Peyer's patch (tissue), 4 donors: ENCODE results near the gene ACTMAP. TPM values are rescaled to one million over a fixed set of nuclear protein-coding genes. Genes with fewer than 3 reads are reported as not detected.

Experiments
- DNase-seq, 3 donors: peaks; one replicate each; pipeline ENCODE4 v3.0.0-alpha.2; 2017 to 2019
- H3K27ac ChIP-seq, 4 donors: fragments of 200-600 bp; sonication (generic); one replicate each; pipeline ENCODE4 v1.5.1; 2016 to 2019
- H3K27me3 ChIP-seq, 2 donors: fragments of 200-600 bp; sonication (generic); one replicate each; pipeline ENCODE4 v1.5.1; 2019
- H3K36me3 ChIP-seq, 3 donors: fragments of 200-600 bp; sonication (generic); one replicate each; pipeline ENCODE4 v1.5.1; 2016 to 2019
- H3K4me1 ChIP-seq, 4 donors: fragments of 200-600 bp; sonication (generic); one replicate each; pipeline ENCODE4 v1.5.1; 2016 to 2019
- H3K4me3 ChIP-seq, 4 donors: fragments of 200-600 bp; sonication (generic); 1 replicate in 3 of 4; 2 replicates in 1 of 4; pipeline ENCODE4 v1.5.1; 2016 to 2019; ENCODE audit warnings: mild to moderate bottlenecking in 1 of 4
- H3K9me3 ChIP-seq, 4 donors: fragments of 200-600 bp; sonication (generic); one replicate each; pipeline ENCODE4 v1.5.1; 2016 to 2019; ENCODE audit warnings: mild to moderate bottlenecking in 1 of 4
- POLR2A ChIP-seq, 2 donors: fragments of 450-650 bp; IDR thresholded peaks; one replicate each; pipeline ENCODE4 v1.5.1; 2017; ENCODE audit warnings: antibody characterized with exemption in 2 of 2, mild to moderate bottlenecking in 2 of 2, moderate library complexity in 2 of 2
- total RNA-seq, 4 donors: library from RNA; depleted of rRNA; stranded (reverse); fragments of >200 nt; gene quantifications; one replicate each; pipeline ENCODE4 v1.1.0, GENCODE V29; 2016
- TF ChIP-seq, protein P1 (sequence below), 6 experiments: fragments of 450-650 bp in 4 of 6; fragments of 200-600 bp in 2 of 6; sonication (generic) in 1 of 6; IDR thresholded peaks; one replicate each; pipeline ENCODE4 v1.5.1; 2017 to 2019; ENCODE audit warnings: antibody characterized with exemption in 6 of 6, mild to moderate bottlenecking in 3 of 6, moderate library complexity in 1 of 6

The ACTMAP gene
- total RNA-seq, 4 donors from 2014 or later: 7.4 to 33.0 (median 21.6) TPM

- Histone ChIP-seq H3K4me3 (no peak overlapping the region), H3K36me3 (peaks cover 0 to 17% (median 0%) of the 10 kb centered on the region in 3 donors), H3K27ac (no peak overlapping the region), H3K4me1 (peaks cover 0 to 5% (median 0%) of the 10 kb centered on the region in 4 donors), H3K27me3 (no peaks in the 10 kb centered on the region), H3K9me3 (no peaks in the 10 kb centered on the region)
- no peak for DNase-seq
- TF ChIP-seq, protein P1, sequence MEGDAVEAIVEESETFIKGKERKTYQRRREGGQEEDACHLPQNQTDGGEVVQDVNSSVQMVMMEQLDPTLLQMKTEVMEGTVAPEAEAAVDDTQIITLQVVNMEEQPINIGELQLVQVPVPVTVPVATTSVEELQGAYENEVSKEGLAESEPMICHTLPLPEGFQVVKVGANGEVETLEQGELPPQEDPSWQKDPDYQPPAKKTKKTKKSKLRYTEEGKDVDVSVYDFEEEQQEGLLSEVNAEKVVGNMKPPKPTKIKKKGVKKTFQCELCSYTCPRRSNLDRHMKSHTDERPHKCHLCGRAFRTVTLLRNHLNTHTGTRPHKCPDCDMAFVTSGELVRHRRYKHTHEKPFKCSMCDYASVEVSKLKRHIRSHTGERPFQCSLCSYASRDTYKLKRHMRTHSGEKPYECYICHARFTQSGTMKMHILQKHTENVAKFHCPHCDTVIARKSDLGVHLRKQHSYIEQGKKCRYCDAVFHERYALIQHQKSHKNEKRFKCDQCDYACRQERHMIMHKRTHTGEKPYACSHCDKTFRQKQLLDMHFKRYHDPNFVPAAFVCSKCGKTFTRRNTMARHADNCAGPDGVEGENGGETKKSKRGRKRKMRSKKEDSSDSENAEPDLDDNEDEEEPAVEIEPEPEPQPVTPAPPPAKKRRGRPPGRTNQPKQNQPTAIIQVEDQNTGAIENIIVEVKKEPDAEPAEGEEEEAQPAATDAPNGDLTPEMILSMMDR (IDR thresholded peaks at IDR 0.05): no peak
- TF ChIP-seq POLR2A (IDR thresholded peaks at IDR 0.05): no peak
Measured at GRCh38 chr19:40743926-40744325, 6.4 kb downstream of the ACTMAP start.

DNA sequence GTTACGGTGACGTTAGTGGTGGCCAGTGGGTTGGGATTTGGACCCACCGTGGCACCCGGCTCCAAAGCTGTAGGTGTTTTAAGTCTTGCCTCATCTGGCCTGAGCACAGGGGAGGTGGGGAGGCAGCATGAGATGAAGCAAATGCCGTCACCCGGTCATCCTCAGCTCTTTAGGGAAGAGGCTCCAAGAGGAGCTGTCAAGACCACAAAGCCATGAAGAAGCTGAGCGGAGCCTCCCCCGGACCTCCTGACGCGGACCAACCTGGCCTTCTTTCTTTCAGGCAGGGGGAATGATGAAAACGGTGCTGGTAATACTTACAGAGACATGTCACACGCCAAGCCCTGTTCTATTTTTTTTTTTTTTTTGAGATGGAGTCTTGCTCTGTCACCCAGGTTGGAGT is 7.4 kb downstream of the ACTMAP start:
- no peak overlapping the region for H3K27ac ChIP-seq
- H3K27me3 ChIP-seq: no peaks in the 10 kb centered on the region
- H3K4me1 ChIP-seq: peaks cover 0 to 6% (median 0%) of the 10 kb centered on the region in 4 donors
- DNase-seq: no peak
- no peak for TF ChIP-seq POLR2A (IDR thresholded peaks at IDR 0.05)
- TF ChIP-seq, protein P1 (IDR thresholded peaks at IDR 0.05): no peak
- no peaks in the 10 kb centered on the region for H3K9me3 ChIP-seq
- H3K36me3 ChIP-seq: peaks cover 0 to 27% (median 0%) of the 10 kb centered on the region in 3 donors
- no peak overlapping the region for H3K4me3 ChIP-seq

DNA sequence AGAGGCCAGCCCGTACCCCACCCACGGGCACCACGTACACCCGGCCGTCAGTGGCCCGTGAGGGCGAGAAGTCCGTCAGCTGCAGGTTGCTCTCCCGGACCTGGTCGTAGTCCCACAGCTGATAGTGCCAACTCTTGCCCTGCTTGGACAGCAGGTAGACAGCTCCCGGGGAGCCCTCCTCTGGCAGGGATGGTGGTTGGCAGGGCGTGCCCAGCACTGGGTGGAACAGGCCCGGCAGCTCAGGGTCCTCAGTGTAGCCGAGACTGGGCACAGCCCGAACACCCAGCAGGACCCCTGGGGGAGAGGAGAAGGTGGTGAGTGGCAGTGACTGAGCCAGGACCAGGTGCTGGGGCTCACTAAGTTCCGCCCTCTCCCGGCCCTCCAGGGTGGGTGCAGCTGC is 7.8 kb downstream of the ACTMAP start:
- Histone ChIP-seq H3K9me3 (no peaks in the 10 kb centered on the region), H3K36me3 (peaks cover 0 to 31% (median 0%) of the 10 kb centered on the region in 3 donors), H3K27ac (no peak overlapping the region), H3K4me3 (no peak overlapping the region), H3K4me1 (peaks cover 0 to 10% (median 0%) of the 10 kb centered on the region in 4 donors), H3K27me3 (no peaks in the 10 kb centered on the region)
- no peak for TF ChIP-seq POLR2A (IDR thresholded peaks at IDR 0.05)
- TF ChIP-seq, protein P1 (IDR thresholded peaks at IDR 0.05): peak in 1 of 6 experiments; percentile 7
- DNase-seq: no peak

DNA sequence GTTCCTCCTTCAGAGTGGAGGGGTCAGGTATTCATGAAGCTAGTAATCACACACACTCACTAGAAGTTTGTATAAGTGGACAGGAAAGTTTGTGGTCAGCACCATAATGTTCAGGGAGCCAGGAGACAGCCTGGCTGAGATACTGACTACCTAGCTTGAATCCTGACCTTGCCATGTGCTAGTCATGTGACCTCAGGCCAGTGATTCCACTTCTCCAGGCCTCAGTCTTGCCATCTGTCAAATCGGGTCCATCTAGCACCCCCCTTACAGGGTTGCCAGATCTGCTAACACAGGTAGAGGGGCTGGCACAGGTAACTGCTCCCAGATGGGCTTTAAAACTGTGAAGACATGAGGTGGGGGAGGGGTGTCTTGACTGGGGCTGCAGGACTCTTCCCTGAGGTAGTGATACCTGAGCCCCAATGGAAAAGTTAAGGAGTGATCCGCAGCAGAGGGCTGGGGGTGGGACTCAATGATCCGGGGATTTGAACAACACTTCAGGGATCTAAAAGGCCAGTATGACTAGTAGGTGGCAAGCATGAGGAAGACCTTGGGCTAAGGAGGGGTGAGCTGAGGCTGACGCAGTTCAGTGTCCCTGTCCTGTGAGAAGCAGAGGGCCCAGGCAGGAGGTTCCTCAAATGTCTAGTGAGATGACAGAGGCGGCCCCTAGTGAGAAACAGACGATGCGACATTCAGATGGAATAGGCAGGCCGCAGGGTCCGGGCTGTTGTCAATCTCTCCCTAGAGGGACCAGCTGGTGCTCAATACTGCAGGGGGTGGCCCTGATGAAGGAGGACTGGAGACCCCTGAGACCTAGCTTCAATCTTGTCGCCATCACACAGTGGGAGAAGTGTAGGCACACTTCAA is 8.5 kb downstream of the ACTMAP start:
- H3K27me3 ChIP-seq: no peaks in the 10 kb centered on the region
- no peak overlapping the region for H3K4me3 ChIP-seq
- DNase-seq: no peak
- H3K27ac ChIP-seq: peak overlapping the region in 1 of 4 donors; percentile 23
- TF ChIP-seq, protein P1 (IDR thresholded peaks at IDR 0.05): no peak
- no peak for TF ChIP-seq POLR2A (IDR thresholded peaks at IDR 0.05)
- H3K36me3 ChIP-seq: peaks cover 0 to 38% (median 0%) of the 10 kb centered on the region in 3 donors
- no peaks in the 10 kb centered on the region for H3K9me3 ChIP-seq
- peaks cover 0 to 11% (median 0%) of the 10 kb centered on the region in 4 donors for H3K4me1 ChIP-seq

DNA sequence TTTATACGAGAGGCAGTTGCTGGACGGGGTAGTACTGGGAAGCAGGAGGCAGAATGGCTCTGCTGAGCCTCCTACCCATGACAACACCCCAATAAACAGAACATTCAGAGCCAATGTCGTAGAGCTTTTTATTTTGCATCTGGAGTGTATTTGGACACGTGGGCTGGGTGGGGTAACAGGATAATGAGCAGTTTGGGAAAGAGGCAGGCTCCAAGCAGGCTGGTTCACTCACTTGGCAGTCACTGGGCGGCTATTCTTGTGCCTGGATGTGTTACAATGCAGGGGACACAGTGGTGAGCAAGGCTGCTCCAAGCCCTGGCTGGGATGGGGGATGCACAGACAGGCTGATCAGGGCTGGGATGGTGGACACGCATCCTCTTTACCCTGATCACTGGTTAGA is 9.5 kb downstream of the ACTMAP start:
- H3K36me3 ChIP-seq: peaks cover 0 to 48% (median 0%) of the 10 kb centered on the region in 3 donors
- no peak overlapping the region for H3K4me3 ChIP-seq
- H3K9me3 ChIP-seq: no peaks in the 10 kb centered on the region
- no peak for TF ChIP-seq POLR2A (IDR thresholded peaks at IDR 0.05)
- TF ChIP-seq, protein P1 (IDR thresholded peaks at IDR 0.05): no peak
- H3K27me3 ChIP-seq: no peaks in the 10 kb centered on the region
- H3K27ac ChIP-seq: peak overlapping the region in 1 of 4 donors; percentile 58
- no peak for DNase-seq
- H3K4me1 ChIP-seq: peaks cover 0 to 13% (median 0%) of the 10 kb centered on the region in 4 donors
